GM19099 (cell line): ENCODE data around the gene SPATA13.
"Not testable (repeated sequence)": the region's sequence is repeated elsewhere in the genome, so short reads cannot be mapped to it uniquely, and the experiment has no call there.

Experiments used
- POLR2A ChIP-seq: IDR thresholded peaks from 3 replicates; pipeline ENCODE4 v1.6.1; 2011; ENCODE audit warnings: low read depth; ENCODE audit not compliant: insufficient read length; ENCODE audit errors: extremely low read depth

The SPATA13 gene

DNA sequence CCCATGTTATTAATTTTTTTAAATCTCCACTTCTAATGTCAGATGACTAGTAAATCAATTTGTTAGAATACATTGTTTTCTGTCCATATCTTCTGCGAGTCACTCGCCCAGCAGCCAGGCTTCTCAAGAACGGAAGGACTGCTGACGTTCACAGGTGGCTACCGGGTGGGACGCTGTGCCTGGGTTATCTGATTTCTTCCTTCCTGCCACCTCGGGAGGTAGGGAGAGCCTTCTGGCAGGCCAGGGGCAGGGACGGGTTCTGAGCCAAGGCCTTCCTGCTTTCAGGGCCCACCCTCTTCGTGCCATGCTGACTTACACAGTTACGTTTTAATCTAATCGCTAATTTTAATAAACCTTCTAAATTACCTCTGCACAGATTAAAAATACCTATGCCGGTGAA, 140.9 kb downstream of the SPATA13 start:
- TF ChIP-seq POLR2A, result no peak

GRCh38 chr13:24301911-24302310, 141.4 kb downstream of the SPATA13 start:
- no peak for TF ChIP-seq POLR2A

- TF ChIP-seq POLR2A, result no peak
These were observed 144.1 kb downstream of the SPATA13 start for GRCh38 chr13:24304620-24305019.

GRCh38 chr13:24306632-24307031, 146.1 kb downstream of the SPATA13 start:
- TF ChIP-seq POLR2A, result no peak

DNA sequence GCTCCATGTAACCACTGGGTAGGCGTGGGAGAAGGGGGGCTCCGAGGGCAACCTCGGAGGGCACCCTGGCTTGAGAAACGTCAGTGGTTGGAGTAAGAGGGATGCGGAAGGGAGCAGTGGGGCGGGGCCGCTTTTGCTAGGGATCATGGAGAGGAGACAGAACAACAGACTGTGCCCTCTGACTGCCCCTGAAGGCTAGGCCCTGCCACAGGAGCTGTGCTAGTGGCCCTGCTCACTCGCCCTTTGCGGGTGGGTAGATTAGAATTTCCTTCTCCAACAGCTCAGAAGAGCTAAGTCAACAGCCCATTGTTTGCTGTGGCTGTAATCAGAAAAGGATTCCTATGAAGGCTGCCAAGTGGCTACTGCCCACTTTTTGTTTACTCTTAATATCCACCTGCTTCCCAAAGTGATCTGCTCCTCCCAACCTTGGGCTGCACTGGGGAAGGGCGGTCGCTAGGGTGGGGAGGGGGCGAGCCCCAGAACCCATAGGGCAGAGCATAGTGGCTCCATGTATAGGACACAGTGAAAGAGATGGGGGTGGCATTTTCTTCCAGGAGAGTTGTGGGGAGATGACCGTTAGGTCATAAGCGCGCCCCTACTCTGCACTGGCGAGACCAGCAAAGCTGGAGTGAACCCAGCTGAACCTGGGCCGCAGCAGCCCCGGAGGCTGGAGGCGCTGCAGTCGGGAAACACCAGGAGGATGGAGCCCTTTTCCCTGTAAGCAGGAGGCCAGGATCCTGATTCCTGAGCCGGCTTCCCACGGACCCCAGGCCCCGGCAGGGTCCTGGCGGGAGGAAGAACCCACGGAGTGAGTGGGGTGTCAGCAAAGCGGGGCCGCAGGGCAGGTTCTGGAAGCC, 146.9 kb downstream of the SPATA13 start:
- no peak for TF ChIP-seq POLR2A

- TF ChIP-seq POLR2A, result no peak
These were observed 147.5 kb downstream of the SPATA13 start for GRCh38 chr13:24308068-24308445.

DNA sequence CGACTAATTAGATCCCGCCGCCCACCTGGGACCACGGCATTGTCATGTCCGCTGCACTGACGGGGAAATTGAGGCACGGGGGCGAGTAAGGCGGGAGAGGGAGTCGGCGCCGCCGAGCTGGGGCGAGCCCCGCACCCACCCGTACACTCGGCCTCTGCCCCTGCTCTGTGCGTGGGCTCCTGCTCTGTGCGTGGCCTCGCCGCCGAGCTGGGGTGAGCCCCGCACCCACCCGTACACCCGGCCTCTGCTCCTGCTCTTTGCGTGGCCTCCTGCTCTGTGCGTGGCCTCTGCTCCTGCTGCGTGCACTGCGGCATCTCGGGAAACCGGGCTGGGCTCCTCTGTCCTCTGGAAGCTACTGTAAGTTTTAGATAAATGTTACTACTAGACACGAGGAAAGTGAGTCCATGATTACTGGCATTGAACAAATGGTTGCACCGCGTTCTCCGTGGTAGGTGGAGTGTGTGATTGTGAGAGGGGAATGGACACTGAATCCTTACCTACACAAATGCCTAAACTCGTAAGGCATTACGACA, 148.0 kb downstream of the SPATA13 start:
- TF ChIP-seq POLR2A, result no peak

GRCh38 chr13:24309300-24309699, 148.8 kb downstream of the SPATA13 start, which contains the start of gene C1QTNF9:
TSS of gene C1QTNF9 (plus strand) at chr13:24309580. CDS start at chr13:24316004, 6,424 bp downstream.
- not testable (repeated sequence) for TF ChIP-seq POLR2A

- TF ChIP-seq POLR2A, result no peak
These were observed 152.9 kb downstream of the SPATA13 start for GRCh38 chr13:24313439-24313838.

GRCh38 chr13:24323036-24323738, 162.7 kb downstream of the SPATA13 start:
- no peak for TF ChIP-seq POLR2A

GRCh38 chr13:24323739-24324075, 163.2 kb downstream of the SPATA13 start:
- no peak for TF ChIP-seq POLR2A

- no peak for TF ChIP-seq POLR2A
These were observed 167.6 kb downstream of the SPATA13 start for GRCh38 chr13:24328145-24328544.

GRCh38 chr13:24338721-24339120, 178.2 kb downstream of the SPATA13 start:
- no peak for TF ChIP-seq POLR2A

DNA sequence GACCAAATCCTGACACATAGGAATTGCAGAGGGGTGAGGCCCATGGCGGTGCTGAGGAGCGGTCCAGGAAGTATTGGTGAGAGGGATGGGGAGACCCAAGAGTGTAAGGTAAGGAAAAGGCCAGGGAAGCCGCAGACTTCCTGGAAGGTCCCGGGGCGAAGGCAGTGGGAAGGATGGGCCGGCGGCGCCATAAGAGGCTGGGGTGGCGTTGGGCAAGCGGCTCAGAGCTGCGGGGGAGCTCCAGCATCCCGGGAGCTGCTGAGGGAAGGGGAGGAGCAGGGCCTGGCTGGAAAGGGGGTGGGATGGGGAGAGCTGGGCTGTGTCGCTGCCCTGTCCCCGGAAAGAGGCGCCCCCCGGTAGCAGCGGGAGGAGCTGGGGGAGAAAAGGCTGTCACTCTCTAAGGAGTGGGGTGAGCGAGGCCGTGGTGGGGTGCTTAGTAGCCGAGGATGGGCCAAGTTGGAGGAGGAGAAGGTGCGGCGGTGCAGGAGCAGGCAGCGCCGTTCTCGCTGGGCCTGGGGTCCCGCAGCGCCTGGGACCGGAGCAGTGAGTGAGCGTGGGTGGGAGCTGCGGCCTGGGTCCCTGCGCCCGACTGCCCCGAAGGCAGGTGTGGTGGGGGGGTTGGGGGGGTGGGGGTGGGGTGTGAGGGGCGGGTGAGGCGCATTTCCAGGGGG, 179.6 kb downstream of the SPATA13 start:
- TF ChIP-seq POLR2A, result no peak

DNA sequence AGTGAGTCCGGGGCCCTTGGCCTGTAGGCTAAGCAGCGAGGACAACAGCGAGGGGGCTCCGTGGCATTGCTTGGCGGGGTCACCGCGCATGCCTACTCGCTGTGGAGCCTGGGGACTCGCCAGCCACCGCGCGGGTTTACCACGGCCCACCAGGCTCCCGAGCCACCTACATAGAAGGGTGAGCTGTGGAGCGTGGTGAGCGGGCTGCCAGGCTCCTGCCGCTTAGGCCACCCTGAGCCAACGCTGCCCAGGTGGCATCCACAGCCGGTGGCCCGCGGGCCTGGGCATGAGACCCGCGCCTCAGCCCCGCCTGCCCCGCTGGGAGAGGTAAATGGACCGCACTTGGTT, 180.1 kb downstream of the SPATA13 start:
- no peak for TF ChIP-seq POLR2A
